Stimulated activated CD4-positive, alpha-beta T cell treated with anti-CD3 and anti-CD28 coated beads, Interleukin-4, amount 100 ng/mL, for 4 hours (primary cell): Measurements from ENCODE around the gene SCFD2.

Experiments used
- DNase-seq, 2 experiments: peaks; one replicate each; pipeline ENCODE4 v3.0.0-alpha.2; 2020

The SCFD2 gene

DNA sequence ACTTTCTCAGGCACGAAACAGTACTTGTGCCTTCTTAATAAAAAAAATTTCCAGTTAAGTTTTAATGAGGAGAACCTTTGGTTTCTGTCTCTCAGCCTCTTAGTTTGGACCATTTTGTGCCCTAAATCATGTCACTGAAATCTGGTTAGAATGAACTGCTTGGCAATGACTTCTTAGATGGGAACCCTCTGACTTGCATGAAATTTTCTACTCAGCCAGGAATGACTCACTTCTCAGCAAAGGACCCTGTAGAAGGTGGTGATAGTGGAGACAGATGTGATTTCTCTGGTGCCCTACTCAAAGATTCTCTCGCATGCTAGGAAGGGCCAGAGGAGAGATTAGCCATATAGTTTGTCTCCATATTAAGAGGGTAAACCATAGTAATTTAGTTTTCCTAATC, 453.3 kb downstream of the SCFD2 start:
- DNase-seq = no peak

DNA sequence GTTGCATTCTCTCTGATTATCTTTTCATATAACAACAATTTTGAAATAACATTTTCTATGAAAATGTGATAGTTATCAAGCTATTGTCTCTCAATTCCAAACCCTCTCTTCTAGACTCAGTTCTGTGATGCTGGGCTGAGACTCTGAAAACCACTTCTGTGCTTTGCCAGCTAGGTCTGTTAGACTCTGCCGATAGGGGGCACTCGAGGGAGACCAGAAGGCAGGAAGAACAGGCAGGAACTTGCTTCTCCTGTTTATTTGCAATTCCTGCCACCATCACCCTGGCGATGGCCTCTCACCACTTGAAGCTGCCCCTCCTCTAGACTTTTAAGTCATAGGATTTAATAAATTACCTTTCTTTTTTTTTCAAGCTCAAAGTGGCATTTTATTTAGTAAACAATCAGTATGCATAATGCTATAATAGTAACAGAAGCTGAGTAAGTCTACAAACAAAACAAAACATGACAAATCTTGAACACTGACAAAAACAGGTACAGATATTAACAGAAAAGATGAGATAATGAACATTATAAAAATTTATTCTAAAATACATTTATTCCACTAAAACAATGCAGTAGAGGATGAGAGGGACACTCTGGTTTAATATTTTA, 454.1 kb downstream of the SCFD2 start:
- DNase-seq = peak; percentile 46 to 62

DNA sequence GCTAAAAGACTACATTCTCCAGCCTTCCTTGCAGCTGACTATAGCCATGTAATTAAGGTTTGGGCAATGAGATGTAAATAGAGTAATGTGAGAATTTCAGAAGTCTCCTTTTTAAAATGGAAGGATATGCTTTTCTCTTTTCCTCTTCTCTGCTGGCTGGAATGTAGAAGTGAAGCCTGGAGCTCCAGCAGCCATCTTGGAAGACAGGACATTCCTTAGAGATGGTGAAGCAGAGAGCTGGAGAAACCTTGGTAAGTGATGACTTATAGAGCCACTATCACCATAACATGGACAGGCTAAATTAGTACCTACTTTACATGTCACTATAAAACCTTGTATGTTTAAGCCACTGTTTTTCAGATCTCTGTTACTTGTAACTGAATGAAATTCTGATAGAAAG, 455.7 kb downstream of the SCFD2 start:
- no peak for DNase-seq

DNA sequence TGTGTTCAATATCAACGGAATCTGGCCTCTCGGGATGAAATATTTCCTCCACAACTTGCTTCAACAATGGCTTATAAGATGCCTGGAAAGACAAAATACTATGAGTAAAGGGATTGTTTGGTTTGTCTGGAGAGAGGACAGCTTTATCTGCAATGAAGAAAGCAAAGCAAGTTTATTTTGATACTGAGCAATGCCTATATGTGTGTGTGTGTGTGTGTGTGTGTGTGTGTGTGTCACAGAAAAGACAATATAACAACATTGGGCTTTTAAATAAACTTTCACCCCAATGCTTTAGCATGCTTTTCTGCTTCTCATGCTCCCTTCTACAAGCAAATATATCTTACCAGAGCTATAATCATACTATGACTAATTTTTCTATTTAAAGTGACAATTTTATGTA, 458.4 kb downstream of the SCFD2 start:
- no peak for DNase-seq

DNA sequence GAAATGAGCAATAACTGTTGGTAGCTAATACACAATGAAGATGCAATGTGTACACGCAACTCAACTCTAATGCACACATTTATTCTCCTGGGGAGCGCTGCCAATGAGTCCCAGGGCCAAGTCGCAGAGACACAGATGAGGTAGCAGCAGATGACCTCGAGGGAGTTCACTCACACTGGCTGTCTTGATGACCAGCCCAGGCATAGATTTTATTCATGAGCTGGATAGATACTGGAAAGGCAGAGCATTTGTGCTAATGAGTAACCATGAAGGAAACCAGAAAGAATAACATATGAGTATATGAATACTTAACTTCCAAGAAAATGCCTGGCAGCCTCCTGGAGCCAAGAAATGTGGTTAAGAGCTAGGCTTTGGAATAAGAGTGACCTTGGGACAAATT, 461.4 kb downstream of the SCFD2 start:
- DNase-seq = no peak

DNA sequence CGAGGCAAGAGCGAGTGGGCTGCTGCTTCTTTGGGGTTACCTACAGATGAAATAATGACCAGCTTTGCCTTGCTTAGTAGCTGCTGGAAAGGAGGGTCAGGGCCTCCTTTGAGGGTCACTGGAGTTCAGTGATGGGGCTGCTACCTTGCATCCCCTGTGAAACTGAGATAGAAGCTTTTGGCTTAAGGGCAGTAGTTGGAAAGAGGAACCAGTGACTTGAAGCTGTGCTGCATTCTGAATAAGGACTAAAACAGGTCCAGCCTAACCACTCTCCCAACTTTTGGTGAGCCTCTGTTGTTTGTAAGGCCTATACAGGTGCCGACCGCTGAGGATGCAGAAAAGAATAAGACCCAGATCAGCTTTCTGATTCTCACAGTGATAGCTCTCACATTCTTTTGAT, 462.6 kb downstream of the SCFD2 start:
- no peak for DNase-seq

DNA sequence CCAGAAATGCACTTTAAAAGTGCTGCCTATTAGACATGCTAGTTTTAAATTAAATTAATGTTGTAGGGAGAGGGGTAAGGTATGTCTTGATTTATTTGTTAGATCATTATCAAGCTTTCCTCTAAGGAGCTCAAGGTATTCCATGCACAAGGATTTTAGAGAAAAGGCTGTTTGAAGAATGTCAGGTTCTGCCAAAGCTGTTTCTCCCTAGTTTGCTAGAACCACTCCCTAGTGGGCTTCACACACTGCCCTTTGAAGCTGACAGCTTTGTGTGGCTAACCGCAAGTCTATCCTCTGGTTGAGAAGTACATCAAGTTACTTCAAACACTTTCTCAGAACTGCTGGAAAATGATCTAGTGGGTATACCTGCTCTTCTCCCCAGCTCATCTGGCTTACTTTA, 471.4 kb downstream of the SCFD2 start:
- DNase-seq = no peak

DNA sequence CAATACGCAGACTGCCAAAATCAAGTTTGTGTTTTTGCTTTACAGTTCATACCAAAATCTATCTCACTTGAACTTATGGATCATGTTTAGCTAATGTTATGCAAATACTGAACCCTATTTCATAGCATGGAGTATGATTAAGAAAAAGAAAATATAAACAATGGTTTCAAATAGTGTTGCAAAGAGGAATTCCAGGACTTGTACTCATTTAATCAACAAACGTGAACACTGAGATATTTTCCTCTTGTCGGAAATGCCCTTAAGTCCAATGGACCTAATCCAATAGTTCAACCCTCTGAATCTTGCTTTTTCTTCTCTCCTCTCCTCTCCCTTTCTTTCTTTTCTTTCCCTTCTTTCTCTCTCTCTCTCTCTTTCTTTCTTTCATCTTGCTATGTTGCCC, 473.0 kb downstream of the SCFD2 start:
- no peak for DNase-seq

DNA sequence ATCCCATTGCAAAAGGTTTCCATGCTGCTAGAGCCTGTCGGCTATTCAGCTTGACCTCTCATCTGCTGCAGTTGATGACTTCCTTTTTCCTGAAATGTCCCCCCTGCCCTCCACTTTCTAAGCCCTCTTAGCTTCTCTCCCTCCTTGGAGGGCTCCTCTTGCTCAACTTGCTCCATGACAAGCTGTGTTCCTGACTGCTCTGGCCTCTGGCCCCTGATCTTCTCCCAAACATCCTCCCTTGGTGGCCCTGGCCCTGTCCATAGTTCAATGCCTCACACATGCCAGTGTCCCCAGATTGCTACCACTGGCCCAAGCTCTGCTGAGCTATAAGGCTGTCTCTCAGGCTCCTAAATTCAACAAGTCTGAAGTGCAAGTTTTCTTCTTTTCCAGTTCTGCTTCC, 474.1 kb downstream of the SCFD2 start:
- DNase-seq = no peak

DNA sequence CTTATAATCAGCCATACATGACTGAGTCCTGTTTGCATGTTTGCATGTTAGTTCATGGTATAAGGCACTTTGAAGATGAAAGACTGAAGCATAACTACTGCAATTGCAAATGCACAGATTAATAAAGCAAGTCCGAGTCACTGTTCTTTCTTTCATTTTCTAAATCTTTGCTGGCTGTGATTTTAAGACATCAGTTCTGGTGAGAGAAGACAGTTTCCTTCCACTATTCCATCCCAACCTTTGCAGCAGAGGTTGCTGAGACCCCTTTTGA, 475.4 kb downstream of the SCFD2 start:
- DNase-seq = no peak

DNA sequence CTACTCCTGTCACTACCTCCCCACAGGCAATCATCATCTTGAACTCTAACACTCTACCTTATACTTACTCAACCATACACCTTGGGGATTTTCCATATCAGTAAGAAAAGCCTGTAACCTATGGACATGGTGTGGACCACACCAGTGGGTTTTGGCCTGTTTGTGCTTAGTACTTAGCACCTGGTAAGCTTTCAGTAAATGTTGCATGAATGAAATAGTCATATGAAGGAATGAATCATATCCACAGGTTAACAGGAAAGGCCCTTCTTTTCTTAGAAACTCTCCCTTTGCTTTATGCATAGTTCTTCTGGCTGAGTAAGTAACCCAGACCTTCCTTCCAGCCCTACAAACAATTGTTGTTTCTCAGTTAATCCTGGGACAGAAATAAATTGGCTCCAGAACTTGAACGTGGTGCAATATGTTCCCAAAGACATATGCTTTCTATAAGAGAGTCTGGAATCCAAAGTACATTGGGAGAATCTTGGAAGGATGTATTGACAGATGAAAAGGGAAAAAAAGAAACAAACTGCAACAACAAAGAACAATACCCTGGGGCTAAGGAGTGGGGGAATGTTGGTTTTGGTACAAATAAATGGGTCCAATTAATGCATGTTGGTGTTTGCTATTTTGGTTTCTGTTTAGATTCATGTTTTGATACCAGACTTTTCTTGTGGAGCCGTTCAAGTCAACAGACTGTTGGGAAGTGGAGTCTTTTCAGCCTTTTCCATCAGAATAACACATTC, 475.9 kb downstream of the SCFD2 start:
- DNase-seq = no peak

DNA sequence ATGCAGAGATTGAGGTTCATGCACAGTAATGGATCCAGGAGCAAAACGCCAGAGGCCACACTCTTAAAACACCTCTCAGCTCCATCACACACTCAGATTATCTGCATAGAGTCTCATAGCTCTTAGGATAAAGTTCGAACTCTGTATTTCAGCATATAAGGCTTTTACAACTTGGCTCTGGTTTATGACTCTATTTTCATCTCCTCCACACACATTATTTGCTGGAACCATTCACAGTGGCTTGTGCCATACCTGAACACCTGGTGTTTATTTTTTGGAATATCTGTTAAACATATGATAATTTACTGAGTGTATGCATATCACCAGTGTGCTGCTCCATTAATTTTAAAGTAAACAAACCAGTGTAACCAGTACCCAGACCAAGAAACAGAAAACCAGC, 476.5 kb downstream of the SCFD2 start:
- DNase-seq = no peak

DNA sequence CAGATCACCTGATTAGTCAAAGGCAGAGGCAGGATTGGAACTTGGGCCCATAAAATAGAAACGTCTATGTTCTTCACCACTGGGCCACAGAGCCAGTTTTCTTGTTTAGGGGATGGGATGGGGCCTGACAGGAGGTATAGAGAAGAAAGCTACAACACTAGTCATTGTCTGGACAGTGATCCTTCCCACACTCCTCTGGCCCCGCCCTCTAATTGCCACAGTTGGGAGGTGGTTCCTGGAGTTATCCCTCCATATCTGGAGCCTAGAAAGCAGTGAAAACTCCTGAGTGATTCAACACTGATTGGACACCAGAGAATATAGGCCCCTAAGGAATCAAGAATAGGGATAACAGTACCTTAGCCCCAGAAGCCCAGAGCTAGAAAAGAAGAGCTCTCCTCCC, 480.9 kb downstream of the SCFD2 start:
- DNase-seq = no peak

DNA sequence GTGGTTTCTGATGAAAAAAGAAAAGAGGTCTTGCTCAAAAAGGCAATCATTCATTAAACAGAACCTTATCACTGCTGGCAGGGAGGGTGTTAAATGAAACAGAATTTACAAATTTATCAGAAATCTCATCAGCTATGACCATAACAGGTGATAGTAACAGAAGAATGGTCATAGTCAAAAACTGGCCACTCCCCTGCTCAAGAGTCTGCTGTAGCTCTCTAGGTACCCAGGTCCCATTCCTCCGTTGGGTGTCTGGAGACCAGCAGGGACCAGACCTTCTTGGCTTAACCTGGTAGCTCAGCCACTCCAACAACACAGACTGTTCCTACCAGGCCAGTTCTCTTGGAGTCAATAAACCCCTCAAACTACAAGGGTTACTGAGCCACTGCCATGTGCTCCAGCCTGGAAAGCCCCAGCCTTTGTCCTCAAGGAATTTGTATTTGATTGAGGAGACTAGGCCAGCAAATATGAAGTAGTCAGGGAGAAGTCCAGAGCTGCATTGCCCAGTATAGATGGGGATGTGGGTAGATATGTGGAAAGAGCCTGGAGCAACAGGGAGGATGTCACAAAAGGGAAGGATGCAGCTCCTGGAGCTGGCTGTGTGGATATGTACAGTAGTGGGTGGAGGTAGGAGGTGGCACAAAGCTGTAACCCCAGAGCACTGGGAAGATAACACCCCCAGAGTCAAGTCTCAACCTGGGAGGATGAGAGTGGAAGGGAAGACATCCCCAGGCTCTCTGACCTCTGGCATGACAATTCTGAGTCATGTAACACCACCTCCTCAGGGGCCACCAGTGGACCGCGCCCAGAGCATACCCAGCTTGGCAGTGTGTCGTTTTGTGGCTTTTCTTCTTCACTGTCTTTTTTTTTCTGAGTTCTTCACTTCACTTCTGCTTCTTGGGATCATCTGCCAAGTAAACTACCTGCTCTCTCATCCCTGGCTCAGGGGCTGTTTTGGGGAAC, 481.9 kb downstream of the SCFD2 start:
- DNase-seq = no peak

DNA sequence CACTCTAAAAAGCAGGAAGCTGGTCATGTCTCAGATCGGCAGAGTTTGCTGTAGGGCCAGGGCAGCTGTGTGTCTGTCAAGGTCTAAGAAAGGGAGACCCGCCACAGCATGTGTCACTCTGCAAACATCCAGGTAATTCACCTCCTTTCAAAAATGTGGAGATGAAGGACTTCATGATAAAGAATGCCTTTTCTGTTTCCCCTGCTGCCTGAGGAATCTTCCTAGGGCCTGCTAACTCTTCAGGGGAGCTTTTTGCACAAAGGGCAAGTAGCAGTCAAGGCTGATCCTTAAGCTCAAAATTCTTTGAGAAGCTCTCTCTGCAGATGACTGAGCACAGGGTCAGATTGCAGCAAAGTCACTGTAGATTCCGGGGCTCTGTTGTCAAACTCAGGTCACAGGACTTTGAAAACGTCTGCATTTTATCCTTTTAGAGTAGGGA, 482.7 kb downstream of the SCFD2 start:
- DNase-seq = no peak

DNA sequence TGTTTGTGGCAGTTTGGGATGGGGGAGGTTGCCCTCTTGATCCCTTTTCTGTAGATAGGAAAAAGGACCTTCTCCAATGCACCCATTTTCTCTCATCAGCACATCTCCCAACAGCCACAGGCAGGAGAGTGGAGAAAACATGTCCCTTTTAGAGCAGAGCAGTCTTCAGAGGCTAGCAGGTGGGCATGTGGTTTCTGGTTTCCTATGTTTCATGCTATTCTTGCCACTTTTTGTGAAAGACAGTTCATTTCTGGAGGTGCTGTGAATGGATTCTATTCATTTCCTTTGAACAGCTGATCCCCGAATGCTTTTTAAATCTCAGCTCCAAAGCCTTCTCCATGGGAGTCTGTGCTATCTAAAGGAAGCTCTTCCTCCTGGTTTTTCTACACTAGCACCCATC, 484.9 kb downstream of the SCFD2 start:
- DNase-seq = no peak

DNA sequence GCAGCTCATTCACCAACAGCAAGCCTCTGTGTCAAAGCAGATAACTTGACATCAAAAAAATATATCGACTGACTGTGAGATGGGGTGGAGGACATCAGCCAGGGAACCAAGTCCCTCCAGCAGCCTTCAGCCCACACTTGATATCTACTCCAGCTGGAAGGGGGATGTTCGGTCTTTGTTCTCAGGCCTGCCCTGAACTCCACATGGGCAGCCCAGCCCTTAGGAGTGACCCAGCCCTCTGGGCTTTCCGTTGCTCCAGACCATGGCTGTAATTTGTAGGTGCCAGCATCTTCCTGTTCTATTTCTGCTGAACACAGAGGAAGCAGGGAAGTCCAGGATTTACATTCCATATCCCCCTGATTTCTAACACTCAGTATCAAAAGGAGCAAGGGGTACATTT, 486.4 kb downstream of the SCFD2 start:
- DNase-seq = no peak

DNA sequence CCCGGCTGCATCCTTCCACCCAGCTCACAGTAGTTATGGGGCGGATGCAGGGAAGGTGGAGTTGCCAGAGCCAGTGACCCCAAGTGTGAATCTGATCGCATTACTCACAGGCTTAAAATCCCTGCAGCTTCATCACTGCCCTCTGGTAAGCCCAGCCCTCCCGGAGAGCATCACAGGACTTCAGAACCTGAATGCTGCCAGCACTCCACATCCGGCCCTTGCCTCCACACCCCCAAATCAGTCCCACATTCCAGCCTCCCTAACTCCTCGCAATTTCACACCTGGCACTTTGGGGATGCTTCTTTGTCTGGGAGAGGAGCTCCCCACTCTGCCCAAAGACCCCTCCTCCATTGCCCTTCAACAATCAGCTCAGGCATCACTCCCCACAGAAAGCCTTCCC, 488.2 kb downstream of the SCFD2 start:
- no peak for DNase-seq

DNA sequence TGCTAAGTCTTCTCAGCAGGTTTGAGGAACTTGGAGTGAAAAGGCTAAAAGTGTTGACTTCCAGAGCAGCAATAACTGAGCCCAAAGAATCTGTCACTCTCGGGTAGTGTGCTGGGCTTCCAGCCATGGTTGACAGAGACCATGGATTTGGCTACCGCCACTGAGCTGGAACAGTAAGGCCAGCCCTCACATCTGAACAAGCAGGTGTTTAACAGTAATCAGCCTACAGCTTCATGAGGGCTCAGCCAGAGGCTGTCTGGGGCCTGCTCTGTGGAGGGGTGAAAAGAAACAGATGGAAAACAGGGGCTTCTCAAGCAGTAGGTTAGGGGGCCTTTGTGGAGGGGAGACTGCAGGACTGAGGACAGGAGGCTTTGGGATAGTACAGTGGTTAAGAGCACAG, 488.8 kb downstream of the SCFD2 start:
- no peak for DNase-seq

DNA sequence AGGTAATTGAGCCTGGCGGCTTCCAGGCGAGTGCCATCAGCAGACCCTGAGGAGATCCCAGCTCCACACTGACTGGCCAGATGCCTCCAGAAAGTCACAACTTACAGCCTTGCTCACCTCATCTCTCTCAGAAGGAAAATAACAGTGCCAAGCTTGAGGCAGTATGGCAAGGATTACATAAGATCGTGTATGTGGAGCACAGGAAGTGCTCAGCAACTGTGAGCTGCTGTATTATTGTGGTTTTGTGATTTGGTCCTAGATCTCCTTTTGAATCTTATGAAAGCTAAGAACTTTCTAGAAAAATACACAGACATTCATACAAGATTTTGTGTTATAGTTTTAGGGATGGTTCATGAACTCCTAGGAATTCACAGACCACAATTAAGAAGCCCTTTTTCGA, 489.8 kb downstream of the SCFD2 start:
- no peak for DNase-seq

DNA sequence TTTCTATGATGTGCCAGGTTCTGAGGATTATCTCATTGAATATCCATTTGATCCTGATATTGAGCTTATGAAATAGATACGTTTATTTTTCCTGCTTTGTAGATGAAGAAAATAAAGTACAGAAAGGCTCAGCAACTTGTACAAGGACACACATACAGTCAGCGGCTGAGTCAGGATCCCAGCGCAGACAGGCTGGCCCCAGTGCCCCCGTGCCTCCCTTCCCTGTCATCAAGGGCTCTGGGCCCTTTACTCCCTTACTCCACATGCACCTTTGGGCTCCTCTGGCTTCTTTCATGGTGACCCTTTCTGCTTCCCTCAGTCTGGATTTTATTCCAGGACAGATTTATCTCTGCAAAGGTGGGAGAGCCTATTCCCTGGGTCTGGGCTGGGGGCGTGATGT, 490.9 kb downstream of the SCFD2 start:
- no peak for DNase-seq

DNA sequence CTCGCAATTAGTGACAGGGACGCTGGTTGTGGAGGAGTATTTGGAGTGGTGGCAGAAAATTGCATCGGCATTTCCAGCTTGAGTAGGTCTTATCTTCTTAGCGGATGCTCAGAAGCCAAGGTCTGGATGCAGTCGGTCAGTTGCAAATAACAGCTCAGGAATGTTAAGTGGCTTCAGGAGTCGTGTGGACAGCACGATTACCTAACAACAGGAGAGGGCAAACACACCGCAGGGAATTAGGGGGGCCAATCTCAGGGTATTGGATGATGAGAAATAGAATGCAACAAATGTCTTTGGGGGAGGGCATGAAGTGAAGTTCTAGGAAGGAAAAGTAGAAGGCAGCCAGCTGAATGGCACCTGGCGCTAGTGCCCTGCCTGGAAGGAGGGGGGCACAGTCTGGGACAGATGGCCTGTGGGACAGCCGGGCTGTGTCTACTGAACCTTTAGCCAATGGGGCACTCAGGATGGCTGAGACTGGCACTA, 492.0 kb downstream of the SCFD2 start:
- DNase-seq = no peak

DNA sequence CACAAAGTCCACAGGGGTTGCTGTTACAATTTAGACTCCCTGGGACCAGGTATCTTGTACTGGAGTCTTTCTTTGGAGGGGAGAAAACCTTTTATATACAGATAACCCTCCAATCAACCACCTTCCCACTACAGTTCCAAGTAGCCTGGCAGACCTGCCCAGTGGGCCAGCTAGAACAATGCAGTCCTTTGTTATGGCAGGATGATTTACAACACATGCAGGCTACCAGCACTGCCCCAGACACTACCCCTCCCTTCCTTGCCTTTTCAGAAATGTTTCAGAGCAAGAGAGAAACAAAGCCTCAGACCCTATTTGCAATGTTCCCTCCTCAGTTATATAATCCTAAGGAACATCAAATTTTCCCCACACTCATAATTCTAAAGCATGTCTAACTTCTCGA, 492.7 kb downstream of the SCFD2 start:
- DNase-seq = no peak

DNA sequence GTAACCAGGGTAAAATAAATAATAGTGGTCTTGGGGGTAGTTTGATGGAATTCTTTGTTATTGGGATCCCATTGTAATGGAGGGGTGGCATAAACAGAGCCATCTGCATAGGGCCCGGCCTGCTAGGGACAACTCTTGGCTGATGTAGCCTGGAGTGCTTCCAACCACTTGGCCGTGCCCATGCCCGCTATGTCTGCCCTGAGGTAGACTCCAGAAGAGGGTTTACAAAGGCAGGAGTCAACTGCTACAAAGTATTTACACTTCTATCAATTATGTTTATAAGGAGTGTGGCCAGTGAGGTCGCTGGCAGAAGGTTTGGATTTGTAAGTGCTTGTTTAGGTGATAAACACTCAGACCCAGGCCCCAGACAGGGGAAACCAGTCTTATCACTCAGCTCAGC, 495.6 kb downstream of the SCFD2 start:
- no peak for DNase-seq
